WI38 (cell line): ENCODE data around the gene GPC5.

ENCODE experiments used
- H3K4me3 ChIP-seq: 2 replicates; pipeline ENCODE4 v1.5.1; 2011; ENCODE audit warnings: low read depth, mild to moderate bottlenecking, control low read depth, low read length
- TF ChIP-seq, protein P1 (sequence below): IDR thresholded peaks from 2 replicates; pipeline ENCODE4 v1.5.1; 2012; ENCODE audit warnings: low read depth, mild to moderate bottlenecking, control low read depth, low read length

Gene GPC5

GRCh38 chr13:91708558-91708957 is 310.1 kb downstream of the GPC5 start:
- H3K4me3 ChIP-seq: no peak overlapping the region
- TF ChIP-seq, protein P1, sequence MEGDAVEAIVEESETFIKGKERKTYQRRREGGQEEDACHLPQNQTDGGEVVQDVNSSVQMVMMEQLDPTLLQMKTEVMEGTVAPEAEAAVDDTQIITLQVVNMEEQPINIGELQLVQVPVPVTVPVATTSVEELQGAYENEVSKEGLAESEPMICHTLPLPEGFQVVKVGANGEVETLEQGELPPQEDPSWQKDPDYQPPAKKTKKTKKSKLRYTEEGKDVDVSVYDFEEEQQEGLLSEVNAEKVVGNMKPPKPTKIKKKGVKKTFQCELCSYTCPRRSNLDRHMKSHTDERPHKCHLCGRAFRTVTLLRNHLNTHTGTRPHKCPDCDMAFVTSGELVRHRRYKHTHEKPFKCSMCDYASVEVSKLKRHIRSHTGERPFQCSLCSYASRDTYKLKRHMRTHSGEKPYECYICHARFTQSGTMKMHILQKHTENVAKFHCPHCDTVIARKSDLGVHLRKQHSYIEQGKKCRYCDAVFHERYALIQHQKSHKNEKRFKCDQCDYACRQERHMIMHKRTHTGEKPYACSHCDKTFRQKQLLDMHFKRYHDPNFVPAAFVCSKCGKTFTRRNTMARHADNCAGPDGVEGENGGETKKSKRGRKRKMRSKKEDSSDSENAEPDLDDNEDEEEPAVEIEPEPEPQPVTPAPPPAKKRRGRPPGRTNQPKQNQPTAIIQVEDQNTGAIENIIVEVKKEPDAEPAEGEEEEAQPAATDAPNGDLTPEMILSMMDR: no peak

GRCh38 chr13:91709180-91709579 is 310.8 kb downstream of the GPC5 start:
- H3K4me3 ChIP-seq: no peak overlapping the region
- TF ChIP-seq, protein P1: no peak

- H3K4me3 ChIP-seq: no peak overlapping the region
- TF ChIP-seq, protein P1: no peak
Observed at GRCh38 chr13:91710733-91711132, 312.3 kb downstream of the GPC5 start.

DNA sequence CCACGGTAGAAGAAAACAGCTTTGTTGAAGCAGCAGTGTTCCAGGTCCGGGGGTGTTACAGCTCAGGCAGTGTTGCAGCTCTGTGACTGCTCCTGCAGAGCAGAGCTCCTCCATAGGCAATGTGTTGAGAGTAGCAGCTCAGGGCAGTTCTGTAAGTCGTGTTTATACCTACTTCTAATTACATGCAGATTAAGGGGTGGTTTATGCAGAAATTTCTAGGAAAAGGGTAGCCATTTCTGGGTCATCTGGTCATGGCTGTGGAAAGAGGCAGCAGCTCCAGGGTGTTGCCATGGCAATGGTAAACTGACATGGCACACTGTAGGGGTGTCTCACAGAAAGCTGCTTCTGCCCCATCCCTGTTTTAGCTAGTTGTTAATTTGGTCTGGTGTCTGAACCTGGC is 316.4 kb downstream of the GPC5 start:
- TF ChIP-seq, protein P1: no peak

GRCh38 chr13:91716436-91717065 is 318.1 kb downstream of the GPC5 start:
- no peak overlapping the region for H3K4me3 ChIP-seq
- TF ChIP-seq, protein P1: no peak

More for the DNA sequence above, 316.4 kb downstream of the GPC5 start:
- H3K4me3 ChIP-seq: no peak overlapping the region

DNA sequence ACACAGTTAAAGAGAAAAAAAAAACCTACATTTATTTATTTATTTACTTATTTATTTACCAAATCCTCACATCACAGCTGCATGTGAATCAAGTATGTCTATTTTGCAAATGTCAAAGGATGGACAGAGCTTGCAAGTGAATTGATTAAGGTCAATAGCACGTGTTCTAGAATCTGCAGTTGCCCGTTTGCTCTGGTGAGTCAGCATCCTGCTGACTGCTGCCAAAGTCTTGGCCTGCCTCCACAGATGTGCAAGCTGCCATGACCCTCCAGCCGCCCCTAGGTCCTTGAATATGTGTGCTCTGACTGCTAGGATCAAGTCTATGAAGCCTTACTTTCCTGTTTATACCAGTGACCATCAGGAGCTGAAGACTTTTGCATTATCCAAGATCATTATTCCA is 320.6 kb downstream of the GPC5 start:
- TF ChIP-seq, protein P1: no peak
- H3K4me3 ChIP-seq: no peak overlapping the region

DNA sequence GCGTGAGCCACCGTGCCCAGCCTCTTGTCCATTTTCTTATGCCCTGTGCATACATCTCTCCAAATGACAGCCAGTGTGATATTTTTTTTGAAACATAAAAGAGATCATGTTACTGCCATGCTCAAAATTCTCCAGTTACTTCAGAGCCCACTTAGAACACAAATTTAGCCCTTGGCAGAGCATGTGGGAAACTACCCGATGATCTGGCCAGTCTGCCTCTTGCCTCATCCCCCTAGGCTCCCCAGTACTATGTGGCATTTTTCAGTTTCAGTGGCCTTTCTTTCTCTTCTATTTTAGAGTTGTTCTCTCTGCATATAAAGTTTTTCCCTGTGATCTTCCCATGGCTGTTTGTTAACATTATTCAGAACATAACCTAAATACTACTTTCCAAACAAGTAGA is 323.0 kb downstream of the GPC5 start:
- TF ChIP-seq, protein P1: no peak
- H3K4me3 ChIP-seq: no peak overlapping the region
